H1 (cell line): ENCODE results near the gene SPATS2. TPM values are rescaled to one million over a fixed set of nuclear protein-coding genes. Genes with fewer than 3 reads are reported as not detected.

Experiments
- CTCF ChIA-PET: fragments of 300-600 bp; sonication (Branson Sonifier 250); formaldehyde crosslinking; loops from one replicate; lab custom pipeline; 2021; ENCODE audit not compliant: partially characterized antibody; lab: Charles Lee
- POLR2A ChIA-PET: fragments of 300-600 bp; sonication (Branson Sonifier 250); formaldehyde crosslinking; loops from one replicate; lab custom pipeline; 2021; ENCODE audit warnings: inconsistent platforms; ENCODE audit not compliant: partially characterized antibody; lab: Charles Lee
- DNase-seq, 2 experiments: peaks; one replicate each; pipeline versions ENCODE4 v3.0.0 to v3.0.0-alpha.2; 2010 to 2022; ENCODE audit warnings: low spot score in 2 of 2, low read depth in 1 of 2, mixed read lengths in 1 of 2
- FAIRE-seq: peaks from 2 replicates; lab custom pipeline; 2011; peaks lifted over from hg19 to GRCh38; lab: Jason Lieb, UNC
- H2AFZ ChIP-seq: 2 replicates; pipeline ENCODE4 v1.8.1; 2012; ENCODE audit warnings: low read length, inconsistent platforms
- H2AK5ac ChIP-seq: 2 replicates; pipeline ENCODE4 v1.6.1; 2013; ENCODE audit warnings: low read depth, low read length
- H2BK120ac ChIP-seq: replicated peaks from 2 replicates; pipeline ENCODE3; 2013; ENCODE audit warnings: low read depth, low read length, inconsistent platforms
- H2BK12ac ChIP-seq: 2 replicates; pipeline ENCODE4 v1.6.1; 2013; ENCODE audit warnings: low read depth, low read length
- H2BK15ac ChIP-seq: 2 replicates; pipeline ENCODE4 v1.6.1; 2013; ENCODE audit warnings: low read length
- H2BK20ac ChIP-seq: 2 replicates; pipeline ENCODE4 v1.6.1; 2013; ENCODE audit warnings: low read length
- H2BK5ac ChIP-seq: 2 replicates; pipeline ENCODE4 v1.6.1; 2013; ENCODE audit warnings: low read depth, low read length
- H3K14ac ChIP-seq: 2 replicates; pipeline ENCODE4 v1.6.1; 2013; ENCODE audit warnings: inconsistent platforms; ENCODE audit not compliant: insufficient read length
- H3K18ac ChIP-seq: 2 replicates; pipeline ENCODE4 v1.6.1; 2013; ENCODE audit warnings: low read length; ENCODE audit errors: extremely low read depth
- H3K23ac ChIP-seq: 2 replicates; pipeline ENCODE4 v1.6.1; 2013; ENCODE audit warnings: inconsistent platforms; ENCODE audit not compliant: insufficient read length
- H3K23me2 ChIP-seq: 2 replicates; pipeline ENCODE4 v1.6.1; 2013; ENCODE audit warnings: low read depth, low read length
- H3K27ac ChIP-seq: 2 replicates; pipeline ENCODE4 v1.6.1; 2011; ENCODE audit warnings: low read depth, low read length, inconsistent platforms
- H3K27me3 ChIP-seq, 4 experiments: replicated peaks in 1 of 4; 1 replicate in 1 of 4; 2 replicates in 3 of 4; pipeline versions ENCODE4 v1.6.1 to v1.8.1; 2011 to 2013; ENCODE audit warnings: low read length in 3 of 4, mild to moderate bottlenecking in 3 of 4, inconsistent platforms in 2 of 4, mixed read lengths in 2 of 4, moderate library complexity in 1 of 4; ENCODE audit not compliant: control insufficient read depth in 3 of 4, insufficient read depth in 3 of 4; ENCODE audit errors: extremely low read depth in 1 of 4
- H3K36me3 ChIP-seq, 4 experiments: 2 replicates each; pipeline versions ENCODE4 v1.6.1 to v1.8.1; 2011 to 2013; ENCODE audit warnings: mild to moderate bottlenecking in 4 of 4, low read length in 3 of 4, moderate library complexity in 2 of 4, control low read depth in 1 of 4, inconsistent platforms in 1 of 4; ENCODE audit not compliant: insufficient read depth in 4 of 4, control insufficient read depth in 2 of 4
- H3K4ac ChIP-seq: replicated peaks from 2 replicates; pipeline ENCODE3; 2013; ENCODE audit warnings: low read length, low read depth, mixed read lengths, inconsistent platforms; ENCODE audit not compliant: insufficient read length
- H3K4me1 ChIP-seq, 4 experiments: replicated peaks in 1 of 4; 1 replicate in 1 of 4; 2 replicates in 3 of 4; pipeline versions ENCODE4 v1.6.1 to v1.8.1; 2011 to 2013; ENCODE audit warnings: low read length in 3 of 4, inconsistent platforms in 2 of 4, mixed read lengths in 1 of 4; ENCODE audit not compliant: insufficient read depth in 4 of 4, control insufficient read depth in 3 of 4
- H3K4me2 ChIP-seq, 2 experiments: 2 replicates each; pipeline versions ENCODE4 v1.6.1 to v1.8.1; 2011 to 2013; ENCODE audit warnings: low read depth in 2 of 2, low read length in 2 of 2, control low read depth in 1 of 2, inconsistent platforms in 1 of 2, mild to moderate bottlenecking in 1 of 2; ENCODE audit not compliant: insufficient read depth in 1 of 2
- H3K4me3 ChIP-seq, 4 experiments: fragments of 200-600, 300-600 bp in 1 of 4; sonication (generic), shearing (Covaris generic), sonication (Bioruptor Twin) in 1 of 4; 2 replicates each; pipeline versions ENCODE4 v1.5.1 to v1.8.1; 2011 to 2016; ENCODE audit warnings: low read length in 4 of 4, low read depth in 3 of 4, control low read depth in 2 of 4, inconsistent platforms in 2 of 4, mild to moderate bottlenecking in 2 of 4, mixed read lengths in 1 of 4, moderate library complexity in 1 of 4; ENCODE audit not compliant: insufficient read depth in 2 of 4; ENCODE audit errors: extremely low read depth in 1 of 4
- H3K56ac ChIP-seq: replicated peaks from 2 replicates; pipeline ENCODE3; 2013; ENCODE audit warnings: low read depth, mild to moderate bottlenecking, mixed read lengths, low read length, inconsistent platforms; ENCODE audit not compliant: insufficient read length
- H3K79me1 ChIP-seq: 2 replicates; pipeline ENCODE4 v1.6.1; 2013; ENCODE audit warnings: low read depth, low read length, control low read depth
- H3K79me2 ChIP-seq, 2 experiments: 2 replicates each; pipeline versions ENCODE4 v1.6.1 to v1.8.1; 2012 to 2013; ENCODE audit warnings: low read length in 2 of 2, mild to moderate bottlenecking in 2 of 2, inconsistent platforms in 1 of 2; ENCODE audit not compliant: insufficient read depth in 2 of 2, control insufficient read depth in 1 of 2
- H3K9ac ChIP-seq, 4 experiments: replicated peaks in 1 of 4; 1 replicate in 1 of 4; 2 replicates in 3 of 4; pipeline versions ENCODE4 v1.6.1 to v1.8.1; 2011 to 2013; ENCODE audit warnings: low read depth in 3 of 4, low read length in 3 of 4, control low read depth in 2 of 4, mild to moderate bottlenecking in 2 of 4, moderate library complexity in 2 of 4, inconsistent platforms in 1 of 4; ENCODE audit errors: extremely low read depth in 1 of 4
- H3K9me3 ChIP-seq, 2 experiments: 2 replicates each; pipeline versions ENCODE4 v1.6.1 to v1.8.1; 2012 to 2013; ENCODE audit warnings: mild to moderate bottlenecking in 2 of 2, moderate library complexity in 2 of 2, control low read depth in 1 of 2, inconsistent platforms in 1 of 2, low read depth in 1 of 2, low read length in 1 of 2, mixed read lengths in 1 of 2; ENCODE audit not compliant: insufficient read depth in 2 of 2
- H4K20me1 ChIP-seq, 2 experiments: replicated peaks in 1 of 2; 2 replicates each; pipeline versions ENCODE3 to v1.8.1; 2011 to 2013; ENCODE audit warnings: inconsistent platforms in 2 of 2, low read length in 2 of 2, mild to moderate bottlenecking in 1 of 2; ENCODE audit not compliant: insufficient read depth in 2 of 2, control insufficient read depth in 1 of 2
- H4K5ac ChIP-seq: 2 replicates; pipeline ENCODE4 v1.6.1; 2013; ENCODE audit warnings: low read length, low read depth, mixed read lengths, inconsistent platforms; ENCODE audit not compliant: insufficient read length
- H4K8ac ChIP-seq: 2 replicates; pipeline ENCODE4 v1.8.0; 2013; ENCODE audit warnings: mild to moderate bottlenecking, moderate library complexity, low read length, inconsistent platforms; ENCODE audit not compliant: insufficient read depth; ENCODE audit errors: extremely low read depth
- H4K91ac ChIP-seq: replicated peaks from 2 replicates; pipeline ENCODE3; 2013; ENCODE audit warnings: low read length, mixed read lengths, inconsistent platforms; ENCODE audit not compliant: insufficient read length
- TAF7 ChIP-seq: optimal IDR thresholded peaks from 2 replicates; pipeline ENCODE3; 2011; ENCODE audit warnings: low read depth, mild to moderate bottlenecking, inconsistent platforms, low read length, moderate library complexity, borderline replicate concordance
- TCF12 ChIP-seq: IDR thresholded peaks from 2 replicates; pipeline ENCODE4 v1.6.1; 2011; ENCODE audit warnings: low read depth, mild to moderate bottlenecking, low read length
- whole genome bisulfite sequencing, 2 experiments: shearing (Covaris generic) in 1 of 2; methylation state at CpG; one replicate each; pipeline versions ENCODE4 v1.1.6 to v1.1.7; 2013 to 2015; ENCODE audit warnings: low lambda C conversion rate in 2 of 2, mixed read lengths in 2 of 2, inconsistent platforms in 1 of 2, low coverage in 1 of 2, missing lambda C conversion rate in 1 of 2; ENCODE audit not compliant: insufficient replicate concordance in 2 of 2, insufficient coverage in 1 of 2, insufficient read length in 1 of 2; ENCODE audit errors: extremely low coverage in 1 of 2, missing lambda C conversion rate in 1 of 2; 5-methylcytosine and 5-hydroxymethylcytosine counted together
- polyA plus RNA-seq, 7 experiments: library from polyadenylated mRNA; depleted of rRNA in 3 of 7; stranded (reverse) in 5 of 7; unstranded in 2 of 7; fragments of >200 nt in 5 of 7; fragments of 200-250 nt in 2 of 7; gene quantifications; 1 replicate in 5 of 7; 2 replicates in 1 of 7; 4 replicates in 1 of 7; pipeline versions ENCODE4 v1.2.1 to v1.2.3, GENCODE V29; 2011 to 2013; ENCODE audit warnings: missing spikeins in 2 of 7, mixed read lengths in 2 of 7
- total RNA-seq: library from RNA; stranded (reverse); fragmentation: NEBNext Ultra II Directional; extraction: Animal tissue kit (Norgen Biotek cat#: 25700); gene quantifications from 2 replicates; pipeline ENCODE4 v1.2.1, GENCODE V29; 2021

SPATS2 gene
- total and polyA plus RNA-seq, 2 of the 8 experiments (the other 6 are each of a cell fraction or from before 2014, with no cell fraction given): 19.2 to 24.5 TPM

DNA sequence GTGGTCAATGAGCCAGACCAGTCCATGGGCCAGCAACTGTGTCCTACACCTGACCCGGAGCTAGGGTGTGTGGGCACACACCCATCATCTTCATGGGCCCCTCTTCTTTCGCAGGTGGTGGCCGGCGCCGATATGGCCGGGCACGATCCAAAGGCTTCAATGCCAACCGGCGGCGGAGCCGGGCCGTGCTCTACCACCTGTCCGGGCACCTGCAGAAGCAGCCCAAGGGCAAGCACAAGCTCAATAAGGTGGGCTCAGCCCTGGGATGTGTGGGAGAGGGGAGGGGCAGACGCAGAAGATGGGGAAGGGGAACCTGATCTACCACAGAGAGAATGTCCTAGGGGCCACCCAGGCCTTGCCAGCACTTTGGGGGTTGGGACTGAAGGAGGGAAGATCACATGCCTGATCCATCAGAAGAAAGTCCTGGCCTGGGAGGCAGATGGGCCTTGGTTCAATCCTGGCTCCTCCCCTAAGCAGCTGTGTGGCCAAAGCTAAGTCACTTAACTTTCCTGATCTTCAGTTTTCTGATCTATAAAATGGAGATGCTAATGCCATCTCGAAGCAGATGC lies 175.4 kb downstream of the SPATS2 start:
- Histone ChIP-seq H4K91ac (no peak overlapping the region), H3K9ac (no peak overlapping the region; a peak in 1 of 7 replicates), H2AFZ (no peak overlapping the region), H2AK5ac (no peak overlapping the region), H3K4ac (no peak overlapping the region), H2BK15ac (no peak overlapping the region; the same call in 1 of the 2 replicates)
- CTCF ChIA-PET: interaction anchor here (1.0 to 1.9 kb wide), 9 partner anchors 10 to 254 kb away, joined by 3 to 9 read pairs (median 4); no protein-coding TSS in a partner anchor
- TF ChIP-seq TCF12 (no peak), TAF7 (no peak)
- TF ChIP-seq, all 59 proteins: peak for 0
- Histone ChIP-seq H2BK20ac (no peak overlapping the region), H3K23ac (no peak overlapping the region), H3K36me3 (peaks cover 0 to 6% (median 0%) of the 10 kb centered on the region in 4 experiments; a peak in 1 of 8 replicates), H3K18ac (no peak overlapping the region), H3K4me2 (no peak overlapping the region), H2BK12ac (peak overlapping the region; percentile 80; the same call in 1 of the 2 replicates), H3K27me3 (peaks cover 55 to 98% (median 94%) of the 10 kb centered on the region in 4 experiments), H3K4me1 (peaks cover 0 to 31% (median 15%) of the 10 kb centered on the region in 4 experiments; a peak in 6 of 7 replicates), H3K56ac (no peak overlapping the region), H2BK120ac (no peak overlapping the region), H3K79me2 (no peaks in the 10 kb centered on the region), H4K8ac (no peak overlapping the region), H4K5ac (no peak overlapping the region), H3K23me2 (peaks cover 12% of the 10 kb centered on the region), H3K4me3 (no peak overlapping the region), H2BK5ac (no peak overlapping the region), H3K27ac (no peak overlapping the region), H3K14ac (no peak overlapping the region), H3K79me1 (no peaks in the 10 kb centered on the region), H3K9me3 (no peaks in the 10 kb centered on the region), H4K20me1 (peaks cover 5 to 14% of the 10 kb centered on the region in 2 experiments)
- POLR2A ChIA-PET: no interaction called here
- no peak for DNase-seq
- 97% methylated on average over 15 of the region's 15 CpGs; no CpG with 5 or more reads in 1 of the 2 experiments for WGBS, 2 experiments
- FAIRE-seq: no peak
